Calu3 (cell line): ENCODE data around the gene ZYX. TPM values are rescaled to one million over a fixed set of nuclear protein-coding genes. Genes with fewer than 3 reads are reported as not detected.
A peak's percentile ranks its signal among the peaks of the same experiment; 100 is the strongest.
"Not testable (repeated sequence)": the region's sequence is repeated elsewhere in the genome, so short reads cannot be mapped to it uniquely, and the experiment has no call there.

Source experiments
- BruUV-seq: library from RNA; stranded (reverse); fragments of 400-500 nt; replicated peaks from 2 replicates; lab custom pipeline; 2021; lab: Mats Ljungman, UMichigan
- CTCF ChIA-PET: fragments of 300-600 bp; sonication (Branson Sonifier 250); formaldehyde crosslinking; loops from one replicate; lab custom pipeline; 2022; ENCODE audit warnings: antibody characterized with exemption; lab: Charles Lee
- DNase-seq: peaks from one replicate; pipeline ENCODE4 v3.0.0; 2022
- H3K27ac Mint-ChIP-seq: one replicate; pipeline ENCODE4 v1.8.0; 2022; ENCODE audit warnings: mixed read lengths; ENCODE audit not compliant: unreplicated experiment
- H3K27me3 Mint-ChIP-seq: one replicate; pipeline ENCODE4 v1.8.0; 2022; ENCODE audit warnings: mixed read lengths; ENCODE audit not compliant: unreplicated experiment
- H3K36me3 Mint-ChIP-seq: one replicate; pipeline ENCODE4 v1.8.0; 2022; ENCODE audit warnings: mild to moderate bottlenecking, moderate library complexity, mixed read lengths; ENCODE audit not compliant: insufficient read depth, unreplicated experiment
- H3K4me1 Mint-ChIP-seq: one replicate; pipeline ENCODE4 v1.8.0; 2022; ENCODE audit warnings: mild to moderate bottlenecking, low read depth, mixed read lengths; ENCODE audit not compliant: unreplicated experiment
- H3K4me3 Mint-ChIP-seq: one replicate; pipeline ENCODE4 v1.8.0; 2022; ENCODE audit warnings: mild to moderate bottlenecking, low read depth, moderate library complexity, mixed read lengths; ENCODE audit not compliant: unreplicated experiment
- H3K9me3 Mint-ChIP-seq: one replicate; pipeline ENCODE4 v1.8.0; 2022; ENCODE audit warnings: low read depth, mixed read lengths; ENCODE audit not compliant: unreplicated experiment
- CTCF ChIP-seq: fragments of 200-600 bp; IDR thresholded peaks from one replicate; pipeline ENCODE4 v1.8.0; 2022; ENCODE audit warnings: antibody characterized with exemption; ENCODE audit not compliant: unreplicated experiment
- intact Hi-C: fragments of 100-400 bp; cut with micrococcal nuclease; formaldehyde crosslinking; loops from one replicate; pipeline ENCODE4 v1.10.0; 2022; ENCODE audit not compliant: unreplicated experiment
- total RNA-seq: library from RNA; stranded (reverse); gene quantifications from 2 replicates; pipeline ENCODE4 v1.2.3, GENCODE V29; 2022

ZYX gene
- total RNA-seq, 1 experiment from 2014 or later = 114 TPM

GRCh38 chr7:143419880-143420279 lies 38.7 kb downstream of the ZYX start:
- intact Hi-C loops = no loop called here
- Mint-ChIP-seq H3K4me1 (peaks cover 34% of the 10 kb centered on the region), H3K27me3 (no peaks in the 10 kb centered on the region), H3K9me3 (no peaks in the 10 kb centered on the region), H3K4me3 (peak overlapping the region; percentile 2), H3K27ac (no peak overlapping the region), H3K36me3 (no peaks in the 10 kb centered on the region)
- CTCF ChIA-PET = no interaction called here
- no TSS peak for BruUV-seq
- no peak for TF ChIP-seq CTCF
- DNase-seq = peak; percentile 73

GRCh38 chr7:143420624-143421023 lies 39.5 kb downstream of the ZYX start:
- H3K4me3 Mint-ChIP-seq, intact Hi-C loops, BruUV-seq, H3K36me3 Mint-ChIP-seq, H3K9me3 Mint-ChIP-seq, H3K27me3 Mint-ChIP-seq, CTCF ChIA-PET, DNase-seq, H3K27ac Mint-ChIP-seq: not testable (repeated sequence)
- peaks cover 27% of the 10 kb centered on the region for H3K4me1 Mint-ChIP-seq

- Mint-ChIP-seq H3K4me1 (peaks cover 20% of the 10 kb centered on the region), H3K27me3 (no peaks in the 10 kb centered on the region), H3K36me3 (no peaks in the 10 kb centered on the region), H3K27ac (no peak overlapping the region), H3K4me3 (no peak overlapping the region), H3K9me3 (no peaks in the 10 kb centered on the region)
- no TSS peak for BruUV-seq
- intact Hi-C loops = no loop called here
- CTCF ChIA-PET = no interaction called here
- DNase-seq = no peak
- TF ChIP-seq CTCF = no peak
Measured at GRCh38 chr7:143422033-143422432, 40.9 kb downstream of the ZYX start.

- H3K4me1 Mint-ChIP-seq, CTCF ChIA-PET, H3K27me3 Mint-ChIP-seq, H3K9me3 Mint-ChIP-seq, H3K4me3 Mint-ChIP-seq, BruUV-seq, DNase-seq, intact Hi-C loops, H3K27ac Mint-ChIP-seq, H3K36me3 Mint-ChIP-seq: not testable (repeated sequence)
Measured at GRCh38 chr7:143424476-143424875, 43.3 kb downstream of the ZYX start.

GRCh38 chr7:143426479-143427142 lies 45.5 kb downstream of the ZYX start:
- Mint-ChIP-seq H3K36me3 (no peaks in the 10 kb centered on the region), H3K9me3 (no peaks in the 10 kb centered on the region), H3K27ac (no peak overlapping the region), H3K4me3 (no peak overlapping the region), H3K27me3 (no peaks in the 10 kb centered on the region), H3K4me1 (no peaks in the 10 kb centered on the region)
- intact Hi-C loops = no loop called here
- no TSS peak for BruUV-seq
- CTCF ChIA-PET = no interaction called here
- no peak for TF ChIP-seq CTCF
- no peak for DNase-seq
